Endothelial cell of umbilical vein (primary cell): ENCODE data around the gene LCN9.

Experiments used
- POLR2A ChIP-seq: IDR thresholded peaks from 2 replicates; pipeline ENCODE4 v1.6.1; 2012; ENCODE audit warnings: low read depth, mild to moderate bottlenecking, control low read depth, low read length
- TF ChIP-seq, protein P1 (sequence below), 2 donors: IDR thresholded peaks; 1 replicate in 1 of 2; 2 replicates in 1 of 2; pipeline ENCODE4 v1.5.1; 2011; ENCODE audit warnings: low read length in 2 of 2, mild to moderate bottlenecking in 2 of 2, moderate library complexity in 2 of 2, control low read depth in 1 of 2, inconsistent platforms in 1 of 2, low read depth in 1 of 2; ENCODE audit not compliant: insufficient read depth in 1 of 2; ENCODE audit errors: extremely low read depth in 1 of 2
- TF ChIP-seq, protein P2 (sequence below): IDR thresholded peaks from 2 replicates; pipeline ENCODE4 v1.6.1; 2011; ENCODE audit not compliant: insufficient read depth, insufficient read length

- TF ChIP-seq, protein P1, sequence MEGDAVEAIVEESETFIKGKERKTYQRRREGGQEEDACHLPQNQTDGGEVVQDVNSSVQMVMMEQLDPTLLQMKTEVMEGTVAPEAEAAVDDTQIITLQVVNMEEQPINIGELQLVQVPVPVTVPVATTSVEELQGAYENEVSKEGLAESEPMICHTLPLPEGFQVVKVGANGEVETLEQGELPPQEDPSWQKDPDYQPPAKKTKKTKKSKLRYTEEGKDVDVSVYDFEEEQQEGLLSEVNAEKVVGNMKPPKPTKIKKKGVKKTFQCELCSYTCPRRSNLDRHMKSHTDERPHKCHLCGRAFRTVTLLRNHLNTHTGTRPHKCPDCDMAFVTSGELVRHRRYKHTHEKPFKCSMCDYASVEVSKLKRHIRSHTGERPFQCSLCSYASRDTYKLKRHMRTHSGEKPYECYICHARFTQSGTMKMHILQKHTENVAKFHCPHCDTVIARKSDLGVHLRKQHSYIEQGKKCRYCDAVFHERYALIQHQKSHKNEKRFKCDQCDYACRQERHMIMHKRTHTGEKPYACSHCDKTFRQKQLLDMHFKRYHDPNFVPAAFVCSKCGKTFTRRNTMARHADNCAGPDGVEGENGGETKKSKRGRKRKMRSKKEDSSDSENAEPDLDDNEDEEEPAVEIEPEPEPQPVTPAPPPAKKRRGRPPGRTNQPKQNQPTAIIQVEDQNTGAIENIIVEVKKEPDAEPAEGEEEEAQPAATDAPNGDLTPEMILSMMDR (IDR thresholded peaks at IDR 0.05; ENCODE audit: extremely low read depth in 1 of 2, insufficient read depth in 1 of 2, low read depth in 1 of 2, low read length in 2 of 2): no peak
- TF ChIP-seq, protein P2, sequence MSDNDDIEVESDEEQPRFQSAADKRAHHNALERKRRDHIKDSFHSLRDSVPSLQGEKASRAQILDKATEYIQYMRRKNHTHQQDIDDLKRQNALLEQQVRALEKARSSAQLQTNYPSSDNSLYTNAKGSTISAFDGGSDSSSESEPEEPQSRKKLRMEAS: no peak
- no peak for TF ChIP-seq POLR2A
Observed at GRCh38 chr9:135692410-135692809, 29.3 kb downstream of the LCN9 start.
